Natural killer cell (primary cell): ENCODE measurements around the gene FBXO34. TPM values are rescaled to one million over a fixed set of nuclear protein-coding genes. Genes with fewer than 3 reads are reported as not detected.
A peak's percentile ranks its signal among the peaks of the same experiment; 100 is the strongest.

Experiments
- ATAC-seq, 3 donors: fragments of 150-1000 bp in 2 of 3; fragments of 200-7000 bp in 1 of 3; cut with Tn5 transposase; 1 replicate in 1 of 3; 2 replicates in 2 of 3; pipeline ENCODE4 v1.10.0; 2021; ENCODE audit warnings: mild to moderate bottlenecking in 2 of 3, moderate library complexity in 2 of 3
- DNase-seq, 2 donors: peaks; one replicate each; pipeline versions ENCODE4 v3.0.0 to v3.0.0-alpha.2; 2013 to 2021; ENCODE audit warnings: mixed read lengths in 1 of 2
- H3K27ac ChIP-seq: one replicate; pipeline ENCODE4 v1.5.1; 2013; ENCODE audit warnings: mild to moderate bottlenecking, low read length
- H3K27me3 ChIP-seq: one replicate; pipeline ENCODE4 v1.6.1; 2013; ENCODE audit warnings: low read length; ENCODE audit not compliant: control insufficient read depth, insufficient read depth
- H3K36me3 ChIP-seq: one replicate; pipeline ENCODE4 v1.6.1; 2013; ENCODE audit warnings: low read length; ENCODE audit not compliant: control insufficient read depth, insufficient read depth
- H3K4me1 ChIP-seq: one replicate; pipeline ENCODE4 v1.6.1; 2013; ENCODE audit warnings: low read length; ENCODE audit not compliant: control insufficient read depth, insufficient read depth
- H3K4me3 ChIP-seq: one replicate; pipeline ENCODE4 v1.5.1; 2013; ENCODE audit warnings: low read length
- H3K9me3 ChIP-seq: one replicate; pipeline ENCODE4 v1.6.1; 2013; ENCODE audit warnings: low read length; ENCODE audit not compliant: control insufficient read depth, insufficient read depth
- H3K27ac Mint-ChIP-seq, 2 donors: one replicate each; pipeline ENCODE4 v1.8.0; 2022; ENCODE audit warnings: mild to moderate bottlenecking in 2 of 2, mixed read lengths in 2 of 2, moderate library complexity in 1 of 2
- H3K27me3 Mint-ChIP-seq, 2 donors: one replicate each; pipeline ENCODE4 v1.8.0; 2022; ENCODE audit warnings: low read depth in 2 of 2, mixed read lengths in 2 of 2
- H3K36me3 Mint-ChIP-seq: one replicate; pipeline ENCODE4 v1.8.0; 2022; ENCODE audit warnings: mixed read lengths
- H3K4me1 Mint-ChIP-seq, 2 donors: one replicate each; pipeline ENCODE4 v1.8.0; 2022; ENCODE audit warnings: mixed read lengths in 2 of 2
- H3K4me3 Mint-ChIP-seq: one replicate; pipeline ENCODE4 v1.8.0; 2022; ENCODE audit warnings: mild to moderate bottlenecking, moderate library complexity, mixed read lengths
- H3K9me3 Mint-ChIP-seq, 2 donors: one replicate each; pipeline ENCODE4 v1.8.0; 2022; ENCODE audit warnings: mixed read lengths in 2 of 2
- CTCF ChIP-seq: fragments of 200-600 bp; IDR thresholded peaks from one replicate; pipeline ENCODE4 v1.8.0; 2022; ENCODE audit warnings: antibody characterized with exemption
- WGBS: methylation state at CpG from one replicate; pipeline ENCODE4 v1.1.7; 2013; ENCODE audit warnings: missing lambda C conversion rate; ENCODE audit not compliant: insufficient coverage; 5-methylcytosine and 5-hydroxymethylcytosine counted together
- intact Hi-C: fragments of 100-400 bp; cut with micrococcal nuclease; formaldehyde crosslinking; loops from one replicate; pipeline ENCODE4 v1.14.2; 2022
- total RNA-seq, 4 donors: library from RNA; stranded (reverse); fragments of 120-200 nt in 1 of 4; gene quantifications; one replicate each; pipeline versions ENCODE4 v1.2.3 to v1.2.4, GENCODE V29; 2013 to 2022

Gene FBXO34
- total RNA-seq, 3 donors from 2014 or later (not counting 1 experiment from before 2014, with no cell fraction given) = 34.7 to 39.3 (median 36.6) TPM

DNA sequence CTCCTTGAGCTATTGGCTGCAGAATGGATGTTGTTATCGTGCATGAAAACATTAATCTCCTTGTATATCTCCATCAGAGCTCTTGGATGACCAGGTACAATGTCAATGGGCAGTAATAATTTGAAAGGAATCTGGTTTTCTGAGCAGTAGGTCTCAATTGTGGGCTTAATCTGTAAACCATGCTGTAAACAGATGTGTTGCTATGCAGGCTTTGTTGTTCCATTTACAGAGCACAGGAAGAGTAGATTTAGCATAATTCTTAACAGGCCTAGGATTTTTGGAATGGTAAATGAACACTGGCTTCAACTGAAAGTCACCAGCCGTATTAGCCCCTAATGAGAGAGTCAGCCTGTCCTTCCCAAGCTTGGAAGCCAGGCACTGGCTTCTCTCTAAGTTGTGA, 90.0 kb downstream of the FBXO34 start:
- no peak overlapping the region for H3K4me3 Mint-ChIP-seq
- Histone ChIP-seq H3K27ac (no peak overlapping the region), H3K27me3 (no peaks in the 10 kb centered on the region), H3K36me3 (peaks cover 8% of the 10 kb centered on the region), H3K9me3 (no peaks in the 10 kb centered on the region), H3K4me1 (no peaks in the 10 kb centered on the region), H3K4me3 (no peak overlapping the region)
- no peak for ATAC-seq
- no peaks in the 10 kb centered on the region for H3K36me3 Mint-ChIP-seq
- H3K27ac Mint-ChIP-seq = peak overlapping the region in 1 of 2 donors; percentile 47
- DNase-seq = no peak
- intact Hi-C loops = no loop called here
- no peaks in the 10 kb centered on the region for H3K27me3 Mint-ChIP-seq
- no peaks in the 10 kb centered on the region for H3K9me3 Mint-ChIP-seq
- H3K4me1 Mint-ChIP-seq = peaks cover 4 to 5% of the 10 kb centered on the region in 2 donors
- 100% methylated on average over 2 of the region's 2 CpGs for WGBS
- TF ChIP-seq CTCF = no peak

GRCh38 chr14:55366271-55366670, 95.0 kb downstream of the FBXO34 start:
- no peaks in the 10 kb centered on the region for H3K9me3 ChIP-seq
- no peak for TF ChIP-seq CTCF
- H3K27me3 ChIP-seq = no peaks in the 10 kb centered on the region
- Mint-ChIP-seq H3K4me1 (peaks cover 0 to 5% of the 10 kb centered on the region in 2 donors), H3K36me3 (peaks cover 8% of the 10 kb centered on the region), H3K27ac (peak overlapping the region in 1 of 2 donors; percentile 33), H3K4me3 (no peak overlapping the region), H3K27me3 (no peaks in the 10 kb centered on the region), H3K9me3 (no peaks in the 10 kb centered on the region)
- DNase-seq (no peak), ATAC-seq (no peak)
- H3K27ac ChIP-seq = no peak overlapping the region
- H3K4me3 ChIP-seq = no peak overlapping the region
- intact Hi-C loops = no loop called here
- H3K4me1 ChIP-seq = no peaks in the 10 kb centered on the region
- 92% methylated on average over 3 of the region's 3 CpGs for WGBS
- H3K36me3 ChIP-seq = peaks cover 22% of the 10 kb centered on the region

- 84% methylated on average over 11 of the region's 11 CpGs for WGBS
- H3K4me1 Mint-ChIP-seq = peaks cover 19 to 21% of the 10 kb centered on the region in 2 donors
- H3K9me3 ChIP-seq = no peaks in the 10 kb centered on the region
- H3K4me3 Mint-ChIP-seq = no peak overlapping the region
- H3K27ac ChIP-seq = no peak overlapping the region
- no peak overlapping the region for H3K4me3 ChIP-seq
- intact Hi-C loops = no loop called here
- no peaks in the 10 kb centered on the region for H3K27me3 Mint-ChIP-seq
- no peaks in the 10 kb centered on the region for H3K27me3 ChIP-seq
- no peaks in the 10 kb centered on the region for H3K9me3 Mint-ChIP-seq
- H3K27ac Mint-ChIP-seq = peak overlapping the region in 1 of 2 donors; percentile 47
- DNase-seq (no peak), ATAC-seq (no peak)
- no peak for TF ChIP-seq CTCF
- peaks cover 19% of the 10 kb centered on the region for H3K36me3 ChIP-seq
- peaks cover 13% of the 10 kb centered on the region for H3K36me3 Mint-ChIP-seq
- peaks cover 17% of the 10 kb centered on the region for H3K4me1 ChIP-seq
Observed at GRCh38 chr14:55370883-55371455, 99.7 kb downstream of the FBXO34 start.

GRCh38 chr14:55372423-55372822, 101.2 kb downstream of the FBXO34 start:
- H3K36me3 ChIP-seq = peaks cover 28% of the 10 kb centered on the region
- no peak for ATAC-seq
- H3K4me3 ChIP-seq = no peak overlapping the region
- Mint-ChIP-seq H3K4me1 (peaks cover 21 to 24% of the 10 kb centered on the region in 2 donors), H3K9me3 (no peaks in the 10 kb centered on the region), H3K27me3 (no peaks in the 10 kb centered on the region), H3K27ac (peak overlapping the region; percentile 85 to 87), H3K4me3 (no peak overlapping the region), H3K36me3 (peaks cover 25% of the 10 kb centered on the region)
- H3K27me3 ChIP-seq = no peaks in the 10 kb centered on the region
- H3K9me3 ChIP-seq = no peaks in the 10 kb centered on the region
- intact Hi-C loops = no loop called here
- TF ChIP-seq CTCF = no peak
- 97% methylated on average over 1 of the region's 1 CpG for WGBS
- no peak overlapping the region for H3K27ac ChIP-seq
- H3K4me1 ChIP-seq = peaks cover 17% of the 10 kb centered on the region
- no peak for DNase-seq
